HCT116 (cell line): ENCODE measurements around the gene LRRTM4. TPM values are rescaled to one million over a fixed set of nuclear protein-coding genes. Genes with fewer than 3 reads are reported as not detected.

Source experiments
- ATAC-seq: fragments of 200-7000 bp; cut with Tn5 transposase; 2 replicates; pipeline ENCODE4 v1.9.1; 2020; ENCODE audit warnings: mild to moderate bottlenecking, moderate library complexity
- BruUV-seq: library from RNA; stranded (reverse); fragments of 400-500 nt; replicated peaks from 2 replicates; lab custom pipeline; 2021; lab: Mats Ljungman, UMichigan
- CTCF ChIA-PET: fragments of 300-600 bp; sonication (Branson Sonifier 250); formaldehyde crosslinking; loops from one replicate; lab custom pipeline; 2021; ENCODE audit warnings: antibody characterized with exemption; lab: Charles Lee
- POLR2A ChIA-PET: fragments of 300-600, 350-600 bp; sonication (Branson Sonifier 250); formaldehyde crosslinking; loops from one replicate; lab custom pipeline; 2021; ENCODE audit warnings: antibody characterized with exemption; lab: Charles Lee
- RAD21 ChIA-PET, 2 experiments: fragments of 300-600 bp; sonication (Branson Sonifier 250); formaldehyde crosslinking; loops; one replicate each; lab custom pipeline; 2023; ENCODE audit warnings: low total read pairs in 2 of 2; ENCODE audit not compliant: uncharacterized antibody in 2 of 2, unreplicated experiment in 2 of 2, low non-redundant PET in 1 of 2; lab: Charles Lee
- DNase-seq: peaks from one replicate; pipeline ENCODE4 v3.0.0-alpha.2; 2010; ENCODE audit warnings: low read depth, low spot score
- H2AFZ ChIP-seq: fragments of 200-600 bp; shearing (Covaris generic), sonication (generic); 2 replicates; pipeline ENCODE4 v1.6.1; 2017; ENCODE audit warnings: low read depth, mixed run types, mixed read lengths, antibody characterized with exemption, low read length; ENCODE audit not compliant: poor library complexity, severe bottlenecking
- H3K27ac ChIP-seq: 2 replicates; pipeline ENCODE4 v1.5.1; 2012; ENCODE audit warnings: low read depth, low read length
- H3K27me3 ChIP-seq: fragments of 200-600 bp; sonication (generic); 2 replicates; pipeline ENCODE4 v1.6.1; 2016; ENCODE audit warnings: mixed run types, low read length, mixed read lengths; ENCODE audit not compliant: insufficient read depth
- H3K36me3 ChIP-seq, 2 experiments: fragments of 200-500 bp in 1 of 2; fragments of 200-600 bp in 1 of 2; sonication (Bioruptor generic) in 1 of 2; sonication (generic) in 1 of 2; 2 replicates each; pipeline versions ENCODE4 v1.5.1 to v1.6.1; 2014 to 2016; ENCODE audit warnings: low read length in 2 of 2, inconsistent platforms in 1 of 2, mixed read lengths in 1 of 2, mixed run types in 1 of 2; ENCODE audit not compliant: insufficient read depth in 2 of 2, control insufficient read depth in 1 of 2
- H3K4me1 ChIP-seq, 2 experiments: fragments of 200-600 bp in 1 of 2; sonication (generic) in 1 of 2; 2 replicates each; pipeline versions ENCODE4 v1.5.1 to v1.6.1; 2012 to 2017; ENCODE audit warnings: low read length in 2 of 2, inconsistent platforms in 1 of 2, mild to moderate bottlenecking in 1 of 2, mixed read lengths in 1 of 2, mixed run types in 1 of 2, moderate library complexity in 1 of 2; ENCODE audit not compliant: insufficient read depth in 2 of 2, control insufficient read depth in 1 of 2
- H3K4me2 ChIP-seq: fragments of 200-600 bp; sonication (generic); 2 replicates; pipeline ENCODE4 v1.6.1; 2017; ENCODE audit warnings: mixed run types, low read length, mixed read lengths
- H3K4me3 ChIP-seq, 2 experiments: fragments of 200-600 bp in 1 of 2; sonication (generic) in 1 of 2; replicated peaks in 1 of 2; 2 replicates each; pipeline ENCODE4 v1.5.1; 2011 to 2016; ENCODE audit warnings: low read length in 2 of 2, control low read depth in 1 of 2, low read depth in 1 of 2, mild to moderate bottlenecking in 1 of 2, mixed read lengths in 1 of 2, mixed run types in 1 of 2
- H3K79me2 ChIP-seq: fragments of 200-600 bp; sonication (generic); 2 replicates; pipeline ENCODE4 v1.6.1; 2017; ENCODE audit warnings: mild to moderate bottlenecking, mixed run types, low read length, moderate library complexity, mixed read lengths; ENCODE audit not compliant: insufficient read depth
- H3K9ac ChIP-seq: fragments of 200-600 bp; sonication (generic); 2 replicates; pipeline ENCODE4 v1.6.1; 2016; ENCODE audit warnings: low read length, mixed read lengths
- H3K9me2 ChIP-seq: fragments of 200-600 bp; sonication (generic), shearing (Covaris generic); 2 replicates; pipeline ENCODE4 v1.6.1; 2017; ENCODE audit warnings: mixed run types, mild to moderate bottlenecking, moderate library complexity; ENCODE audit not compliant: insufficient read depth
- H3K9me3 ChIP-seq, 2 experiments: fragments of 200-500 bp in 1 of 2; fragments of 200-600 bp in 1 of 2; sonication (Bioruptor generic) in 1 of 2; sonication (generic) in 1 of 2; 2 replicates each; pipeline ENCODE4 v1.6.1; 2014 to 2017; ENCODE audit warnings: low read length in 2 of 2, mixed read lengths in 2 of 2, inconsistent platforms in 1 of 2, low read depth in 1 of 2, mild to moderate bottlenecking in 1 of 2, mixed run types in 1 of 2, moderate library complexity in 1 of 2; ENCODE audit not compliant: control insufficient read depth in 1 of 2, insufficient read depth in 1 of 2
- H4K20me1 ChIP-seq: fragments of 200-600 bp; sonication (generic), shearing (Covaris generic); 2 replicates; pipeline ENCODE4 v1.6.1; 2017; ENCODE audit warnings: mixed run types, mild to moderate bottlenecking, moderate library complexity; ENCODE audit not compliant: insufficient read depth
- CBX3 ChIP-seq: IDR thresholded peaks from 2 replicates; pipeline ENCODE4 v1.6.1; 2012; ENCODE audit warnings: low read depth
- CEBPB ChIP-seq: IDR thresholded peaks from 2 replicates; pipeline ENCODE4 v1.6.1; 2012; ENCODE audit warnings: low read depth
- CTCF ChIP-seq, 3 experiments: fragments of 200-600 bp in 1 of 3; sonication (generic) in 1 of 3; IDR thresholded peaks in 2 of 3; conservative IDR thresholded peaks in 1 of 3; 2 replicates each; pipeline ENCODE4 v1.5.1; 2012 to 2017; ENCODE audit warnings: low read depth in 2 of 3, low read length in 2 of 3, antibody characterized with exemption in 1 of 3, borderline replicate concordance in 1 of 3, control low read depth in 1 of 3, mild to moderate bottlenecking in 1 of 3, mixed read lengths in 1 of 3, mixed run types in 1 of 3, moderate library complexity in 1 of 3; ENCODE audit not compliant: insufficient read depth in 1 of 3
- EGR1 ChIP-seq: IDR thresholded peaks from 2 replicates; pipeline ENCODE4 v1.6.1; 2012; ENCODE audit warnings: low read depth
- ELF1 ChIP-seq: IDR thresholded peaks from 2 replicates; pipeline ENCODE4 v1.6.1; 2012; ENCODE audit warnings: low read depth, borderline replicate concordance
- EZH2phosphoT487 ChIP-seq: fragments of 200-600 bp; IDR thresholded peaks from 2 replicates; pipeline ENCODE4 v1.6.1; 2018; ENCODE audit warnings: antibody characterized with exemption, borderline replicate concordance
- MAX ChIP-seq: IDR thresholded peaks from 2 replicates; pipeline ENCODE4 v1.6.1; 2012
- POLR2A ChIP-seq: IDR thresholded peaks from 2 replicates; pipeline ENCODE4 v1.7.0; 2011; ENCODE audit warnings: borderline replicate concordance; ENCODE audit not compliant: insufficient read depth, insufficient read length; ENCODE audit errors: extremely low read depth
- POLR2AphosphoS5 ChIP-seq: IDR thresholded peaks from 2 replicates; pipeline ENCODE4 v1.6.1; 2011; ENCODE audit warnings: mild to moderate bottlenecking, low read depth, low read length, moderate library complexity
- RAD21 ChIP-seq: IDR thresholded peaks from 2 replicates; pipeline ENCODE4 v1.6.1; 2012; ENCODE audit warnings: low read depth, mild to moderate bottlenecking
- REST ChIP-seq: IDR thresholded peaks from 2 replicates; pipeline ENCODE4 v1.6.1; 2012; ENCODE audit warnings: low read depth
- YY1 ChIP-seq: IDR thresholded peaks from 2 replicates; pipeline ENCODE4 v1.6.1; 2011; ENCODE audit warnings: low read length, low read depth, moderate library complexity, mild to moderate bottlenecking; ENCODE audit not compliant: insufficient replicate concordance; ENCODE audit errors: extremely low read depth
- ZBTB33 ChIP-seq: IDR thresholded peaks from 2 replicates; pipeline ENCODE4 v1.6.1; 2011; ENCODE audit warnings: mild to moderate bottlenecking, low read length, moderate library complexity; ENCODE audit not compliant: insufficient replicate concordance; ENCODE audit errors: extremely low read depth
- intact Hi-C: fragments of 100-400 bp; cut with micrococcal nuclease; formaldehyde crosslinking; loops from 2 replicates; pipeline ENCODE4 v1.10.0; 2022
- total RNA-seq: library from RNA; stranded (reverse); gene quantifications from one replicate; pipeline ENCODE4 v1.2.1, GENCODE V29; 2021; ENCODE audit not compliant: unreplicated experiment

Gene LRRTM4
- total RNA-seq, 1 experiment from 2014 or later, result 0.25 TPM

GRCh38 chr2:77005522-77005921 lies 516.7 kb downstream of the LRRTM4 start:
- no peak overlapping the region for H3K9ac ChIP-seq
- H2AFZ ChIP-seq, result no peak overlapping the region
- H3K4me2 ChIP-seq, result no peak overlapping the region
- TF ChIP-seq MAX, result no peak
- TF ChIP-seq POLR2AphosphoS5, result no peak
- TF ChIP-seq POLR2A, result no peak
- no peak for TF ChIP-seq CTCF (IDR thresholded peaks at IDR 0.05 in 2 of 3, conservative IDR thresholded peaks at IDR 0.05 in 1 of 3; ENCODE audit: borderline replicate concordance in 1 of 3, insufficient read depth in 1 of 3, low read depth in 2 of 3, low read length in 2 of 3)
- no peak for TF ChIP-seq RAD21
- no peak for TF ChIP-seq EZH2phosphoT487
- TF ChIP-seq EGR1, result no peak
- no peak for TF ChIP-seq ZBTB33
- TF ChIP-seq REST, result no peak
- TF ChIP-seq CEBPB, result no peak
- no peak for TF ChIP-seq YY1
- no peak for TF ChIP-seq ELF1
- no peak for TF ChIP-seq CBX3
- TF ChIP-seq, all 23 proteins: peak for 0
- DNase-seq (no peak), ATAC-seq (no peak)
- Histone ChIP-seq H4K20me1 (no peaks in the 10 kb centered on the region), H3K9me2 (no peaks in the 10 kb centered on the region), H3K4me3 (no peak overlapping the region), H3K9me3 (peaks cover 0 to 20% of the 10 kb centered on the region in 2 experiments; a peak in 1 of 4 replicates), H3K36me3 (no peaks in the 10 kb centered on the region), H3K79me2 (no peaks in the 10 kb centered on the region), H3K27me3 (no peaks in the 10 kb centered on the region), H3K4me1 (no peaks in the 10 kb centered on the region), H3K27ac (no peak overlapping the region)
- ChIA-PET RAD21 (no interaction called here), POLR2A (no interaction called here), CTCF (no interaction called here)
- intact Hi-C loops, result no loop called here
- no TSS peak for BruUV-seq
